Trophoblast cell (in vitro differentiated cells and primary cell): Measurements from ENCODE around the gene DAB2.
"Not testable (repeated sequence)": the region's sequence is repeated elsewhere in the genome, so short reads cannot be mapped to it uniquely, and the experiment has no call there.

ENCODE experiments used
- DNase-seq, 2 donors: peaks; one replicate each; pipeline ENCODE4 v3.0.0-alpha.2; 2016
- H2AFZ ChIP-seq: 2 replicates; pipeline ENCODE4 v1.6.1; 2013; ENCODE audit warnings: low read length, moderate library complexity, mild to moderate bottlenecking; ENCODE audit not compliant: insufficient read depth, poor library complexity
- H2AK5ac ChIP-seq: 2 replicates; pipeline ENCODE4 v1.6.1; 2013; ENCODE audit warnings: mild to moderate bottlenecking, low read length
- H2BK120ac ChIP-seq: 2 replicates; pipeline ENCODE4 v1.6.1; 2013; ENCODE audit warnings: low read length, mild to moderate bottlenecking, moderate library complexity; ENCODE audit not compliant: insufficient read depth, poor library complexity
- H2BK12ac ChIP-seq: 2 replicates; pipeline ENCODE4 v1.6.1; 2013; ENCODE audit warnings: mild to moderate bottlenecking, low read length, moderate library complexity
- H2BK5ac ChIP-seq: 2 replicates; pipeline ENCODE4 v1.6.1; 2013; ENCODE audit warnings: low read length, low read depth, moderate library complexity, mild to moderate bottlenecking; ENCODE audit not compliant: poor library complexity
- H3K14ac ChIP-seq: 2 replicates; pipeline ENCODE4 v1.6.1; 2013; ENCODE audit warnings: mild to moderate bottlenecking, low read length
- H3K18ac ChIP-seq: 2 replicates; pipeline ENCODE4 v1.6.1; 2013; ENCODE audit warnings: mild to moderate bottlenecking, low read length
- H3K23ac ChIP-seq: 2 replicates; pipeline ENCODE4 v1.6.1; 2013; ENCODE audit warnings: low read length
- H3K27ac ChIP-seq: 2 replicates; pipeline ENCODE4 v1.5.1; 2013; ENCODE audit warnings: low read depth, mild to moderate bottlenecking, inconsistent platforms, low read length, moderate library complexity
- H3K27me3 ChIP-seq: 2 replicates; pipeline ENCODE4 v1.6.1; 2013; ENCODE audit warnings: inconsistent platforms, mild to moderate bottlenecking, low read length, moderate library complexity; ENCODE audit not compliant: insufficient read depth
- H3K36me3 ChIP-seq, 2 experiments: 1 replicate in 1 of 2; 2 replicates in 1 of 2; pipeline ENCODE4 v1.6.1; 2013; ENCODE audit warnings: low read length in 2 of 2, mild to moderate bottlenecking in 2 of 2, moderate library complexity in 1 of 2; ENCODE audit not compliant: insufficient read depth in 2 of 2, control insufficient read depth in 1 of 2
- H3K4ac ChIP-seq: 2 replicates; pipeline ENCODE4 v1.6.1; 2013; ENCODE audit warnings: low read depth, mild to moderate bottlenecking, low read length, moderate library complexity
- H3K4me1 ChIP-seq, 2 experiments: 1 replicate in 1 of 2; 2 replicates in 1 of 2; pipeline ENCODE4 v1.6.1; 2013; ENCODE audit warnings: low read length in 2 of 2, mild to moderate bottlenecking in 2 of 2, moderate library complexity in 1 of 2; ENCODE audit not compliant: insufficient read depth in 2 of 2, control insufficient read depth in 1 of 2
- H3K4me2 ChIP-seq: 2 replicates; pipeline ENCODE4 v1.6.1; 2013; ENCODE audit warnings: inconsistent platforms, mild to moderate bottlenecking, low read length, moderate library complexity
- H3K4me3 ChIP-seq: 2 replicates; pipeline ENCODE4 v1.5.1; 2013; ENCODE audit warnings: mild to moderate bottlenecking, low read depth, low read length, inconsistent platforms
- H3K79me1 ChIP-seq: one replicate; pipeline ENCODE4 v1.6.1; 2013; ENCODE audit warnings: low read length
- H3K79me2 ChIP-seq: 2 replicates; pipeline ENCODE4 v1.6.1; 2013; ENCODE audit warnings: low read length, mild to moderate bottlenecking; ENCODE audit not compliant: control insufficient read depth, insufficient read depth, poor library complexity
- H3K9ac ChIP-seq: 2 replicates; pipeline ENCODE4 v1.6.1; 2013; ENCODE audit warnings: mild to moderate bottlenecking, low read length
- H3K9me3 ChIP-seq: 2 replicates; pipeline ENCODE4 v1.6.1; 2013; ENCODE audit warnings: low read depth, mild to moderate bottlenecking, control low read depth, inconsistent platforms, low read length; ENCODE audit not compliant: insufficient read depth
- H4K12ac ChIP-seq: 2 replicates; pipeline ENCODE4 v1.6.1; 2013; ENCODE audit warnings: low read depth, mild to moderate bottlenecking, low read length, moderate library complexity
- H4K8ac ChIP-seq: 2 replicates; pipeline ENCODE4 v1.6.1; 2013; ENCODE audit warnings: low read depth, mild to moderate bottlenecking, low read length, moderate library complexity
- H4K91ac ChIP-seq: one replicate; pipeline ENCODE4 v1.6.1; 2013; ENCODE audit warnings: low read depth, mild to moderate bottlenecking, low read length, moderate library complexity
- WGBS: extraction: QIAGEN DNeasy Blood & Tissue Kit; methylation state at CpG from one replicate; pipeline ENCODE4 v1.1.7; 2013; ENCODE audit warnings: missing lambda C conversion rate; ENCODE audit not compliant: insufficient read length, insufficient coverage; ENCODE audit errors: extremely low coverage; 5-methylcytosine and 5-hydroxymethylcytosine counted together

The DAB2 gene

DNA sequence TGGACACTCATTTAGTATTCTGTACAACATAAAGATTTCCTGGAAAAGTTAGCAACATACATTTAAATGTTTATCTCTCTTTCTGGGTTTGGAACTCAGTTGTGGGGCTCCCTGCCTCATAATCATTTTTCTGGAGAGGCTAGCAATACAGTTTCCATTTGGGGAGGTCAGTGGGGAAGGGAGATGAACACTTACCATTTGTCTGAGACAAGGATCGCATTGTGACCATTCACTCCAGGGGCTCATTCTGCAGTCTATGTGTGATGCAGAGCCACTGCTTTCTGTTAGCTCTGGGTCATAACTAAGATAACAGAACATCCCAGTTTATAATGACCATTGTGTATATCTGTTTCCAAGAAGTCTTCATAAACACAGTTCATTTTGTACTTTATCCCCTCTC is 82.9 kb downstream of the DAB2 start:
- no peak overlapping the region for H2AFZ ChIP-seq
- no peak overlapping the region for H2AK5ac ChIP-seq
- H3K4me1 ChIP-seq = no peaks in the 10 kb centered on the region
- H3K27me3 ChIP-seq = no peaks in the 10 kb centered on the region
- WGBS = no CpG with 5 or more reads among the region's 1 CpG
- H3K23ac ChIP-seq = no peak overlapping the region
- H4K91ac ChIP-seq = no peak overlapping the region
- H3K4me2 ChIP-seq = no peak overlapping the region
- H2BK120ac ChIP-seq = no peak overlapping the region
- no peaks in the 10 kb centered on the region for H3K36me3 ChIP-seq
- H4K8ac ChIP-seq = no peak overlapping the region
- no peak overlapping the region for H3K4me3 ChIP-seq
- H3K27ac ChIP-seq = no peak overlapping the region
- no peaks in the 10 kb centered on the region for H3K9me3 ChIP-seq
- no peak overlapping the region for H3K14ac ChIP-seq
- H3K79me2 ChIP-seq = no peaks in the 10 kb centered on the region
- no peak overlapping the region for H3K4ac ChIP-seq
- DNase-seq = no peak
- no peak overlapping the region for H2BK5ac ChIP-seq
- no peak overlapping the region for H4K12ac ChIP-seq
- no peak overlapping the region for H3K18ac ChIP-seq
- no peaks in the 10 kb centered on the region for H3K79me1 ChIP-seq
- H3K9ac ChIP-seq = no peak overlapping the region
- H2BK12ac ChIP-seq = no peak overlapping the region

DNA sequence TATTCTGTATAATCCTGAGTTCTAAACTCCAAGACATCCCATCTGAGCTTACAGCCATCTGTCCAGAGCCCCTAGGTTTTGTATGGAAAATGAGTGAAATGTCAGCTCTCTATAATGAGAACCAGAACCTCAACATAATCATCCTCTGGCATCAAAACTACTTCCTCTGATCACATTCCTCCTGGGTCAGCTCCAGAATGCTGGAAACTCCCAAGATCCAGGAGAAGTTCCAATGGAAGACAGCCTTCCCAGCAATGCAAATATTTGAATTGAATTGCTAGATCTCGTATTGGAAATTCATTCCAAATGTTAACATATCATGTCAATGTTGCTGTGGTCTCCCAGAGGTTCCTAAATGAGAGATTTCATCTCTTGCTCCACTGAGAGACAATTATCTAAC is 84.3 kb downstream of the DAB2 start:
- no peak for DNase-seq
- Histone ChIP-seq H2AFZ (no peak overlapping the region), H4K91ac (no peak overlapping the region), H2BK5ac (no peak overlapping the region), H3K4ac (no peak overlapping the region), H3K4me2 (no peak overlapping the region), H3K27ac (no peak overlapping the region), H3K14ac (no peak overlapping the region), H3K36me3 (no peaks in the 10 kb centered on the region), H3K18ac (no peak overlapping the region), H3K4me1 (no peaks in the 10 kb centered on the region), H3K23ac (no peak overlapping the region), H3K9ac (no peak overlapping the region), H3K9me3 (no peaks in the 10 kb centered on the region), H2BK120ac (no peak overlapping the region), H3K27me3 (no peaks in the 10 kb centered on the region), H3K79me2 (no peaks in the 10 kb centered on the region), H4K12ac (no peak overlapping the region), H2AK5ac (no peak overlapping the region), H3K79me1 (no peaks in the 10 kb centered on the region), H4K8ac (no peak overlapping the region), H2BK12ac (no peak overlapping the region), H3K4me3 (no peak overlapping the region)
- no CpG with 5 or more reads among the region's 1 CpG for WGBS

DNA sequence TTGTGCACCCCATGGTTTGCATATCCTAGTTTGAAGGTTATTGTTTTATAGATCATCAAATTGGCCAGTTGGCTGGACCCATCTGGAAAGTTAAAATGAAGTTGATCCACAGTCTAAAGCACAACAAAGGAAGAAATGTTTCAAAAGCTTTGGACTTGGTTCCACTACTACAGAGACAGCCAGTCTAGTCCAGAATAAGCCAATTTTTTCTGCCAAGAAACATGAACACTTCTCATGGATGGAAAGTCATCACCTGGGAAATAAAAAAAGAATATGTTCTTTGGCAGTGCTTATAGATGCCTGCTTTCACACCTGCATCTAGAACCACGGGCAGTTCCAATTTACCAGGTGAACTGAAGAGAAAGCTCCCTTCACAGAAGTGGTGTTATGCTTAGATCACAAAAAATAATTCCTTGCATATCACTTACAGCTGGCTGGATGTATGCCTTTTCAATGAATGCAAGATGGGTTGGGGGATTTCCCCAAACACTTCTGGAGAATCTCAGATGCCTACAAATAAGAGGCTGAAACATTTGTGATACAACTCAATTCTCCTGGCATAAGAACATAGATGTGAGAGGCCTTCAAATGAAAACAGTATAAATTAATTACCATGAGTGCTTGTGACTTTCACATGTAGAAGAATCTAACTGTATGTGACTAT is 87.4 kb downstream of the DAB2 start:
- H3K9me3 ChIP-seq = peaks cover 2% of the 10 kb centered on the region
- no CpG with 5 or more reads among the region's 1 CpG for WGBS

DNA sequence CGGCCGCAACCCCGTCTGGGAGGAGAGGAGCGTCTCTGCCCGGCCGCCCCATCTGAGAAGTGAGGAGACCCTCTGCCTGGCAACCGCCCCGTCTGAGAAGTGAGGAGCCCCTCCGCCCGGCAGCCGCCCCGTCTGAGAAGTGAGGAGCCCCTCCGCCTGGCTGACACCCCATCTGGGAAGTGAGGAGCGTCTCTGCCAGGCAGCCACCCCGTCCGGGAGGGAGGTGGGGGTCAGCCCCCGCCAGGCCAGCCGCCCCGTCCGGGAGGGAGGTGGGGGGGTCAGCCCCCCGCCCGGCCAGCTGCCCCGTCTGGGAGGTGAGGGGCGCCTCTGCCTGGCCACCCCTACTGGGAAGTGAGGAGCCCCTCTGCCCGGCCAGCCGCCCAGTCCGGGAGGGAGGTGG is 90.5 kb downstream of the DAB2 start:
- H3K79me2 ChIP-seq, H4K8ac ChIP-seq, H4K12ac ChIP-seq, H2BK12ac ChIP-seq, H3K36me3 ChIP-seq, H3K27ac ChIP-seq, H2BK5ac ChIP-seq, H2BK120ac ChIP-seq, H3K4me2 ChIP-seq, H3K23ac ChIP-seq, H3K18ac ChIP-seq, H3K4me1 ChIP-seq, H3K4ac ChIP-seq, H2AK5ac ChIP-seq, H2AFZ ChIP-seq, H4K91ac ChIP-seq, H3K9me3 ChIP-seq, H3K9ac ChIP-seq, H3K27me3 ChIP-seq, H3K4me3 ChIP-seq, H3K14ac ChIP-seq, DNase-seq, H3K79me1 ChIP-seq: not testable (repeated sequence)
- WGBS = no CpG with 5 or more reads among the region's 27 CpGs

More for the DNA sequence above, 87.4 kb downstream of the DAB2 start:
- Histone ChIP-seq H2BK5ac (no peak overlapping the region), H4K12ac (no peak overlapping the region), H3K9ac (no peak overlapping the region), H3K4me1 (no peaks in the 10 kb centered on the region), H3K18ac (no peak overlapping the region), H2AK5ac (no peak overlapping the region), H3K27ac (no peak overlapping the region), H4K91ac (no peak overlapping the region), H3K4ac (no peak overlapping the region), H3K14ac (no peak overlapping the region), H3K4me3 (no peak overlapping the region), H3K4me2 (no peak overlapping the region), H3K79me2 (no peaks in the 10 kb centered on the region), H3K23ac (no peak overlapping the region), H3K27me3 (no peaks in the 10 kb centered on the region), H2BK120ac (no peak overlapping the region), H4K8ac (no peak overlapping the region), H3K36me3 (no peaks in the 10 kb centered on the region), H2AFZ (no peak overlapping the region), H3K79me1 (no peaks in the 10 kb centered on the region), H2BK12ac (no peak overlapping the region)
- DNase-seq = no peak
